SH-SY5Y (cell line): ENCODE data around the gene UBR4.

Experiments
- GATA2 ChIP-seq: IDR thresholded peaks from 2 replicates; pipeline ENCODE4 v1.6.1; 2011; ENCODE audit warnings: mild to moderate bottlenecking, low read depth, low read length
- GATA3 ChIP-seq: IDR thresholded peaks from 2 replicates; pipeline ENCODE4 v1.6.1; 2011; ENCODE audit warnings: low read depth, mild to moderate bottlenecking, low read length, moderate library complexity

DNA sequence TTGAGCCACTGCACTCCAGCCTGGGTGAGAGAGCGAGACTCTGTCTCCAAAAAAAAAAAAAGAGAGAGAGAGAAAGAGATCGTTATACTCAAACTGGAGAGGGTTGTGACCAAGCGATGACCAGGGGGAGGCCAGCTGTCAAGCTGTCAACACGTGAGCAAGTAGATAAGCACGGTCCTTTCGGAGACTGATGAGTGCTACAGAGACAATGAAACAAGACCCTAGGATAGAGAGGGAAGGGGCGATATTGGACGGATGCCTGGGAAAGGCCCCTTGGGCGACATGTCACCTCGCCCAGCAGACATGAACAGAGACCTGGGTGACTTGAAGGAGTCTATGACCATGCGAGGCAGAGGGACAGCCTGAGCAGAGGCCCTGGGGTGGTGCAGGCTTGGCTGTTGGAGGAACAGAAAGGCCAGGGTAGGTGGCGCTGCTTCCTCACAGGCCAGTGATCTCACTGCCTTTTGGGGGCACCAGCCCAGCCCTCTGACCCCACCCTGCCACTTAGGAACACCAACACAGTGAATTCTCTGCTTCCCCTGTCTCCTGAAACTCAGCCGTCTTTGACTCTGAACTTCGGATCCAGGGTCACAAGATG, 152.8 kb downstream of the UBR4 start:
- TF ChIP-seq GATA2 (no peak), GATA3 (no peak)
